GM21619 (cell line): ENCODE data around the gene DDX10.
A peak's percentile ranks its signal among the peaks of the same experiment; 100 is the strongest.
"Not testable (repeated sequence)": the region's sequence is repeated elsewhere in the genome, so short reads cannot be mapped to it uniquely, and the experiment has no call there.

Experiments used
- ATAC-seq: cut with Tn5 transposase; IDR thresholded peaks from one replicate; pipeline ENCODE4 v1.9.1; 2021; ENCODE audit not compliant: unreplicated experiment

DDX10 gene

GRCh38 chr11:108766596-108767173 lies 101.8 kb downstream of the DDX10 start:
- no peak for ATAC-seq

DNA sequence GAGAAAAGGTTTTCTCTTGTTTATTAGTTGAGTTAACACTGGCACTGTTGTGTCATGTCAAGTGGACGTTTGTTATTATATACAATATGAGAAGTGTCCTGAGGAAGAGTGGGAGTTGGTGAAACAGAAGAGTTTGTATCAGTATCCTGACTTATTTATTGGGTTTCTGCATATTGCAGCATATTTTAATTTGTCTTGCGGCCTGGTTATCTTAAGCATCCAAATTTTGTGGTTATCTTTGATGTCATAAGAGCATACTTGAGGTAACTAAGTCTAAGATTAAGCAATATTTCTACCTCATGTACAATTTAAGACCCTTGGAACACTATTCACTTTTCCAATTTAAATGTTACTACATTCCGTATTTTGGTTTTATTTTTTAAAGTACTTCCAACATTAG lies 103.5 kb downstream of the DDX10 start:
- ATAC-seq: no peak

- ATAC-seq: no peak
Observed at GRCh38 chr11:108768964-108769363, 104.1 kb downstream of the DDX10 start.

- no peak for ATAC-seq
Observed at GRCh38 chr11:108774037-108774730, 109.3 kb downstream of the DDX10 start.

DNA sequence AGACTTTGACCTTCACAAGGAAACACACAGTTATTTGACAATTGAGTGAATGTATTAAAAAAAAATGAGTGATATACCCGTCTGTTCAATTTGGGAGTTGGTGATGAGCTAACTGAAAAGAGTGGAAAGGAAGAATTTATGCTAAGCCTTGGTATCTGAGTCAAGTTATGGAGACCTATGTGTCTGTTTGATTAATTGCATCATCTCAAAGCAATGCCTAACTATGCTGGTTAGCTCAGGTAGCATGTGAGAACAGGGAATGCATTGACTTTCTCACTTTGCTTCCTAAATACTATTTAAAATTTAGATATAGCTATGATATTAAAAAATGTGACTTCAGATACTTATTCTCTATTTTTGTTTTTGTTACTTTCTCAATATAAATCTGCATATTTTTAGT lies 110.5 kb downstream of the DDX10 start:
- no peak for ATAC-seq

DNA sequence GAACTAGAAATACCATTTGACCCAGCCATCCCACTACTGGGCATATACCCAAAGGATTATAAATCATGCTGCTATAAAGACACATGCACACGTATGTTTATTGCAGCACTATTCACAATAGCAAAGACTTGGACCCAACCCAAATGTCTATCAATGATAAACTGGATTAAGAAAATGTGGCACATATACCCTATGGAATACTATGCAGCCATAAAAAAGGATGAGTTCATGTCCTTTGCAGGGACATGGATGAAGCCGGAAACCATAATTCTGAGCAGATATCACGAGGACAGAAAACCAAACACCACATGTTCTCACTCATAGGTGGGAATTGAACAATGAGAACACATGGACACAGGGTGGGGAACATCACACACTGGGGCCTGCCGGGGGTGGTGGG lies 114.3 kb downstream of the DDX10 start:
- not testable (repeated sequence) for ATAC-seq

DNA sequence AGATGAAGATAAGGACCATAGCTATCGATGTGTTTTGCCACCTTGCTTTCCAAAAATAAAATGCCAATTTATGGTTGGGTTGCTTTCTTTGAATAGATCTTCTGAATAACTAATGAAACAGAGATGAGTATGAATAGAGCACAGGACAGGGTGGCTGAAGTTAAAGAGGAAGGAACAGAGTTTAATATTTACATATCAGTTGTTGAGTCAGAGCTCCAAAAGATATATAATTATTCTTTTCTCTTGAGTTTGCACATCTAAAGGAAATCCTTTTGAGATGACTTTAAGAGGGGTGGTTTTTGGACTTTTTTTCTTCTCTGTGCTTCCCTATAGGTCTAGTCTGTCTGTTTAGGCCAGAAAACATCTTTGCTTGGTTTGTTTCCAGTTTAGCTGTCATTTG lies 115.2 kb downstream of the DDX10 start:
- no peak for ATAC-seq

DNA sequence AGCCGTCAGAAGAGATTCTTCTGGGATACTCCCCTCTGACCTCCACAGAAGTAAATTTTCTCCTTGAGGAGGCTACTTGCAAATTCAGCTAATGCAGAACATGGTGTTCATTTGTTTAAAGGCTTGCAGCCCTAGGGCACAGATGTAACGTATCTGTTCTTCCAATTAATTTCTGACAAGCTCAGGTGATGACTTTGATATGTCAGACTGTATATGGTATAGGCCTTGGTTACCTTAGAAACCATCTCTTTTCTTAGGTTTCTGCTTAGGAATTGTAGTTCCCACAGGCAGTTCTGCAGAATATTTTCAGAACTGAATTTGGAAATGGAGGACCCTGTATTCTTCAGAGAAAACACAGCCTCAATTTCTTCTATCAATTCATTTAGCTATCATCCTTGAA lies 117.1 kb downstream of the DDX10 start:
- ATAC-seq: no peak

DNA sequence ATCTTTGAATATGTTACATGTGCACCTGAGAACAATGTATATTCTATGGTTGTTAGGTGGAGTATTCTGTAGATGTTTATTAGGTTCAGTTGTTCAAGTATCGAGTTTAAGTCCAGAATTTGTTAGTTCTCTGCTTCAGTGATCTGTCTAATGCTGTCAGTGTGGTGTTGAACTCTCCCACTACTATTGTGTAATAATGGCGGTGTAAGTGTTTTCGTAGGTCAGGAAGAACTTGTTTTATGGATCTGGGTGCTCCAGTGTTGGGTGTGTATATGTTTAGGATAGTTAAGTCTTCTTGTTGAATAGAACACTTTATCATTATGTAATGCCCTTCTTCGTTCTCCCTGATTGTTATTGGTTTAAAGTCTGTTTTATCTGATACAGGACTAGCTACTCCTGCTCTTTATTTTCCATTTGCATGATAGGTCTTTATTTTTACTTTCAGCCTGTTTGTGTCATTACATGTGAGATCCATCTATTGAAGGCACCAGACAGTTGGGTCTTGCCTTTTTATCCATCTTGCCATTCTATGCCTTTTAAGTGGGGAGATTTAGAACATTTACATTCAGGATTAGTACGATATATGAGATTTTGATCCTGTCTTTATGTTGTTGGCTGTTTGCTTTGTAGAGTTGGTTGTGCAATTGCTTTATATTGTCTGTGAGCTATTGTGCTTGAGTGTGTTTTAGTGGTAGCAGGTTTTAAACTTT lies 121.6 kb downstream of the DDX10 start:
- ATAC-seq: no peak

DNA sequence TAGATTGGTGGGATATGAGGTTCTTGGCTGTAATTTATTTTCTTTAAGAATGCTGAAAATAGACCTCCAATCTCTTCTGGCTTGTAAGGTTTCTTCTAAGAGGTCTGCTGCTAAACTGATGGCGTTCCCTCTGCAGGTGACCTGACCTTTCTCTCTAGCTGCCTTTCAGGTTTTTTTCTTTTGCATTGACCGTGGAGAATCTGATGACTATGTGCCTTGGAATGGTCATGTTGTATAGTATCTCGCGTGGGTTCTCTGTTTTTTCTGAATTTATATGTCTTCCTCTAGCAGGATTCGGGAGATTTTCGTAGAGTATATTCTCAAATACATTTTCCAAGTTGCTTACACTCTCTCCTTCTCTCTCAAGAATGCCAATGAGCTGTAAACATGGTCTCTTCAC lies 122.2 kb downstream of the DDX10 start:
- no peak for ATAC-seq

DNA sequence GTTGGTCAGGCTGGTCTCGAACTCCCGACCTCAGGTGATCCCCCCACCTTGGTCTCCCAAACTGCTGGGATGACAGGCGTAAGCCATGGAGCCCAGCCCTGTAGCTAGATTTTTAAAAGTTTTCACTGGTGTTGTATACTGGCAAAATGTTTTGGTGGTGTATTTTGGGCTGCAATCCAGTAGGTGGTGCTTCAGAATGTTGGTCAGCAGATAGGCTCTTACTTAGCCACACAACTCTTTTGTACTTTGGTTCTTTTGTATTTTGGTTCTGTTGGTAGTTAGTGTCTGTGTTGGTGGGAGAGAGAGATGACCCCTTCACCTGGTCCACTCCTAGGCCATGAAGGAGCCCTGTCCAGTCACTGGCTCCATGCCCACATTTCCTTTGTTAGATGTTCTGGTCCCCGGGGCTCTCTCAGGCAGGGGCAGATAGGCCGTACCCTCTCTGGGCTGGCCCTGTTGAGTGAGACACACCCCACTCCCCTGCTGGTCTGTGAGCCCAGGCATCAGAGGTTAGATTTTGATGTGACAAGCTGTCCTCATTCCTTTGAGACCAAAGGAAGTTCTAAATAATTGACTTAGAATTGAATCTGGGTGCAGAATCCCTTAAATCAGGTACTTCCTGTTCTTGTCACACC lies 123.8 kb downstream of the DDX10 start:
- peak; percentile 54 for ATAC-seq

DNA sequence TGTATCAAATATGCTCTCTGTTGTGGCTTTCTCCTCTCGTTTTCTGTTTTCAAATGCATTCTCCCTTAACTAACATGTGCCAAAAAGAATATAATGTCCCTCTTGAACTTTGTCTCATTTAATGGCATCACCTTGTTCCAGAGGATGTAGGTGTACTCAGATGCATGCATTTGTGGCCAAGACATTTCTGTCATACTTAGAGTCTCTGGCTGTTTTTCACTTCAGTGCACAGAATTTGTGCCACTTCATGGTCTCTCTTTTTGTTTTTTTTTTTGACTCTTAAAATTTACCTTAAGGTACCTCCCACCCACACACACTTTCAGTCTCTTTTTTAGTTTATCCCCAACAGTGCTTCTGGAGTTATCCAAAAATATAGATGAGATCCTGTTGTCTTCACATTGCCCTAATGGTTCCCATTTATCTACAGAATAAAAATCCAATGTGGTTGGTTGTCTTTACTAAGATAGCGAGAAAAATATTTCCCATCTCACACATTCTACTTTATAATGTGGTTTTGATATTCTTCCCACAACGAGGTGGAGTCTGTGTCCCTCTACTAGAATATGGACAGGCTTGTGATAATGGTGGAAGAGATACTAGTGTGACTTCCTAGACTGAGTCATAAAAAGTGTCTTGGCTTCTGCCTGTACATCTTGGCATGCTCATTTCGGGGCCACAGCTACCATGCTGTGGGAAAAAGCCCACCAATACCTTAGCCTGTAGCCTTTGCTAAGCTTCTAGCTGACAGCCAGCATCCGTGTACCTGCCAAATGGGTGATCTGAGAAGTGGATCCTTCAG lies 125.8 kb downstream of the DDX10 start:
- no peak for ATAC-seq

GRCh38 chr11:108793138-108793537 lies 128.3 kb downstream of the DDX10 start:
- no peak for ATAC-seq

DNA sequence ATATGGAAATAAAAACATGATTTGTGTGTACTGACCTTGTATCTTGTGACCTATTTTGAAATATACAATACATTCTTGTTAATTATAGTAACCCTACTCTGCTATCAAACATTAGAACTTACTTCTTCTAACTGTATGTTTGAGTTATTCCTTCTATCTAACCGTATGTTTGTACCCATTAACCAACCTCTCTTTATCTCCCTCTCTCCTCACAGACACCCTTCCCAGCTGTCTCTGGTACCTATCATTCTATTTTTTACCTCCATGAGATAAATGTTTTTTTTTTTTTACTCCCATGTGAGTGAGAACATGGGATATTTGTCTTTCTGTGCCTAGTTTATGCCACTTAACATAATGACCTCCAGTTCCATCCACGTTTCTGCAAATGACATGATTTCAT lies 128.7 kb downstream of the DDX10 start:
- no peak for ATAC-seq

- ATAC-seq: no peak
Observed at GRCh38 chr11:108796551-108796950, 131.7 kb downstream of the DDX10 start.

GRCh38 chr11:108797578-108798100 lies 132.8 kb downstream of the DDX10 start:
- ATAC-seq: no peak

GRCh38 chr11:108802492-108802891 lies 137.6 kb downstream of the DDX10 start:
- no peak for ATAC-seq

DNA sequence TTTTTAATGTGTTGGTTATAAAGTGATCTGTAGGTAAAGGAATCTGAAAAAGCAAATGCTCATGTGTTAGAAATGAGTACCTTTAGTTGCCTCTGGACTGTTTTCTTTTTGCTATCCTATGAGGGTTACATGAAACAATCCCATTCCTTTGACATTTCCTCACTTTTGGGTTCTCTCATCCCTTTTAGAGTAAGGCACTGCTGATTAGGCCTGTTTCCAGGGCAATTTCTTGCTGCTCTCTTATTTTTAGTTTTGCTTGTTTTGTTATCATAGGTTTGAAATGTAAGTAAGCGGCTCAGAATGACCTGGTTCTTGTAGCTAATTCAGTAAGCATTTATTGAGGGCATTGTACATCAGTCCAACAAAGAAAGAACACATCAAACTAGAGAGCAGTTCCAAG lies 138.9 kb downstream of the DDX10 start:
- ATAC-seq: no peak

DNA sequence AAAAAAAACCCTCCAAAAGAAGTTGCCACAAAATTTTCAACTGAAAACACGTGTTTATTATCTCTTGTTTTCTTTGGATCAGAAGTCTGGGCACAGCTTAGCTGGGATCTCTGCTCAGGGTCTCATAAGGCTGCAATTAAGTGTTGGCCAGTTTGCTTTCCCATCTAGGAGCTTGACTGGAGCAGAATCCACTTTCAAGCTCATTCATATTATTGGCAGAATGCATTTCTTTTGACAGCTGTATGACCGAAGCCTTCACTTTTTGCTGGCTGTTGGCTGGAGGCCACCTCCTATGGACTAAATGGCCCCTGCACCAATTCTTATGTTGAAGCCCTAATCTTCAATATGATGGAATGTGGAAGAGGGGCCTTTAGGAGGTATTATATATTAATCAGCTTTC lies 139.6 kb downstream of the DDX10 start:
- ATAC-seq: no peak

DNA sequence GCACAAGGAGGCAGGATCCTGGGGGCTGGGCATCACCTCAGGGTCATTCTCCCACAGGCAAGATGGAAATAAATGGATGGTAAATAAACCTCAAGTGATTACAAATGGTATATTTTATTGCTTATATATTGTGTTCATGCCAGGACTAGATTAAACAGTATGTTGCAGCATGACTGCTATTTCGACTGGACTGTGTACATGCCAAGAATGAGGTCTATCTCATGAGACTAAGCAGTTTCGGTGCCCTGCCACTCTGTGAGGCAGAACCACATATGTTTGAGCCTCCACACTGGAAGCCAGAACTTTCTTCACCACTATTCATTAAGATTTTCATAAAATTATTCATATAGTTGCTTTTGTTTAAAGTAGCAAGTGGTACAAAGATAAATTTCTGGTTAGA lies 140.2 kb downstream of the DDX10 start:
- ATAC-seq: no peak

DNA sequence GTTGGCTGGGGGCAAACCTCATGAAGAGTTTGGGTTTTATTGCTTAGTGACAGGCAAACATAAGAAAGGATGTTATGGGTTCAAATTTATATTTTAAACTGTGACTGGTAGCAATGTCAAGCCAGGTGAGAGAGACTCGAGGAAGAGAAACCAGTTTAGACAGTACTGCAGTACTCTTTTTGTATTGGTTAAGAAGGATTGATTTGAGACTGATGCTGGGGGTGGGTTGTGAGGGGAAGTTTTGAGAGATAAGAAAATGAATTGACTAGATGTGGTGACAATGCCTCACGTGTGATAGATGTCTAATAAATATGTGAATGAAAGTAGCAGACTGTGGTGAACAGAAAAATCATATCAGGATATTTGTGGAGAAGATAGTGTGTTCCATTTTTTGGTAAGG lies 142.4 kb downstream of the DDX10 start:
- ATAC-seq: no peak
